HG02571 (cell line): ENCODE data around the gene FAM149A.
A peak's percentile ranks its signal among the peaks of the same experiment; 100 is the strongest.

ENCODE experiments used
- ATAC-seq: cut with Tn5 transposase; IDR thresholded peaks from one replicate; pipeline ENCODE4 v1.9.1; 2021; ENCODE audit warnings: mild to moderate bottlenecking, moderate library complexity; ENCODE audit not compliant: unreplicated experiment

FAM149A gene

GRCh38 chr4:186104890-186105646 lies 564 bp downstream of the FAM149A start:
- ATAC-seq: peak; percentile 24

- no peak for ATAC-seq
Measured at GRCh38 chr4:186105647-186106321, 1.3 kb downstream of the FAM149A start.

DNA sequence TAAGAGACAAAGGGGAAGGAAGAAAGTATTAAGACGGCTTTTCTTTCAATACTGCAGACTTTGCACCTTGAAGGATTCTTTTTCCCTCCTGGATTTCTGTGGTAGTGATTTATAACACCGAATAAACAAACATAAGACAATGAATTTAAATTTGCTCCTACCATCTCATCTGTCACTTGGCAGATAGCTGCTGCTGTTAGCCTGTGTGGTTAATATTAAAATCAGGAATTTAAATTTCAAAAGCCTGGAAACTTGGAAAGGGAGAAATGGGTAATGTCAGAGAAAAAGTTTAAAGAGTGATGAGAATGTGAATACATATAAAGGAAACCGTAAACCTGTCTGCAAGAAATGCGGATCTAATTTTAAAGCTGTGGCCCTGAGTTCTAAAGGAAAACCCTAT lies 3.4 kb downstream of the FAM149A start:
- ATAC-seq: no peak

GRCh38 chr4:186108391-186108790 lies 3.9 kb downstream of the FAM149A start:
- ATAC-seq: no peak

DNA sequence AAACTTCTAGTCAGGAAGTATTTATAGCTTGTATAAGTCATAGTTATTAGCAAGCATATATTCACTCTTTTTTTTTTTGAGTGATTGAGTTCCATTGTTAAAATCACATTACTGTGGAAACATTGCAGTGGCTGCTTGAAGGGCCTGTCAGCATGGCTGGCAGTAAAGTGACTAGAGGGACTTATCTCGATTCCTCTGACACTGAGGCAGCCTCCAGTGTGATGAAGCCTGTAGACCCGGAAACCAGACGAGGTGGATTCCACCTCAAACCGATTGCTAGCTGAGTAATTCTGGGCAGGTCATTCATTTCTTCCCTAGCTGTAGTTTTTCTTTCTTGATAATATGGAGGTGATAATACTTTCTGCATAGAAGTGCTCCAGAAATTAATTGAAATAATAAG lies 4.7 kb downstream of the FAM149A start:
- no peak for ATAC-seq

DNA sequence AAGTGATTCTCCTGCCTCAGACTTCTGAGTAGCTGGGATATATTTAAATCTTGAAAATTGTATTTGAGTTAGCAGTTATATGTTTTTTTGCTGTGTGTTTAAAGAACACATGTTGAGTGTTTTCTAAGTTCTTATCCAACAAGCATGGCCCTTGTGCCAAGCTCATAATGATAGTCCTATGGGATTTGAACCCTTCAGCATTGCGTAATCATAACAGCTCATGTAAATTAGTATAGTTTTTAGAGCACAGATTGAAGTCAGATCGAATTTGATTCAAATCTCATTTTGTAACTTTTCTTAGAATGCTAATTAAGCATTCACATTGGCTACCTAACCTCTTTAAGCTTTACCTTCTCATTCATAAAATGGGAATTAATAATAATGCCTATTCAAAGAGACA lies 12.2 kb downstream of the FAM149A start:
- no peak for ATAC-seq

DNA sequence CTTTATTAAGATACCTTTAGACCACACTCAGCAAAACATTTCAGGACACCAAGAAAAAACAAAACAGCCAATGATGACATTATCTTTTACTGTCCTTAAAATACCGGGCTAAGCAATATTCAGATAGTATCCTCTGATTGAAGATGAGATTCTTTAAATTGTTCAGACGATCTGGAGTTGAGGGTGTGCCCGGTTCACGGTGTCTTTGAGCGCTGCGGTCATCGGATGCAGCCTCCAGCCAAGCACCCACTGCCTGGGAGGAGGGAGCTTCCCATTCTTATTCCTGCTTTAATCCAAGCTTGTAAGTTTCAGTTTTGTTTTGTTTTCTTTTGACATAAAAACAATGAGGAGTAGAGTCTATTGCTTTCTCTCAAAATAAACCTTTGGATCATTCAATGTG lies 14.1 kb downstream of the FAM149A start:
- ATAC-seq: no peak

GRCh38 chr4:186121057-186121456 lies 16.6 kb downstream of the FAM149A start:
- ATAC-seq: no peak

DNA sequence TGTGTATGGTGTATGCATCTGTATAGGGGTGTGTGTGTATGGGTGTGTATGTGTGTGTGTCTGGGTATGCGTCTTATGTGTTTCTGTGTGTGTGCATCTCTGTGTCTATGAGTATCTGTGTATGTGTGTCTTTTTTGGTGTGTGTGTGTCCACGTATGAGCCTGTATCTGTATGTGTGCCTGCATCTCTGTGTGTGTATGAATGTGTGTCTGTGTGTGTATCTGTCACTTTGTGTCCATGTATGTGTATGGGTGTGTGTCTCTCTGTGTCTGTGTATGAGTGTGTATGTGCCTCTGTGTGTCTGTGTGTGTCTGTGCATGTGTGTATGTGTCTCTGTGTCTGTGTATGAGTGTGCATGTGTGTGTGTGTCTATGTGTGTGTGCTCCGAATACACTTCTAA lies 24.3 kb downstream of the FAM149A start:
- ATAC-seq: no peak

GRCh38 chr4:186131935-186132334 lies 27.4 kb downstream of the FAM149A start:
- ATAC-seq: no peak

GRCh38 chr4:186132577-186133242 lies 28.2 kb downstream of the FAM149A start:
- ATAC-seq: no peak

DNA sequence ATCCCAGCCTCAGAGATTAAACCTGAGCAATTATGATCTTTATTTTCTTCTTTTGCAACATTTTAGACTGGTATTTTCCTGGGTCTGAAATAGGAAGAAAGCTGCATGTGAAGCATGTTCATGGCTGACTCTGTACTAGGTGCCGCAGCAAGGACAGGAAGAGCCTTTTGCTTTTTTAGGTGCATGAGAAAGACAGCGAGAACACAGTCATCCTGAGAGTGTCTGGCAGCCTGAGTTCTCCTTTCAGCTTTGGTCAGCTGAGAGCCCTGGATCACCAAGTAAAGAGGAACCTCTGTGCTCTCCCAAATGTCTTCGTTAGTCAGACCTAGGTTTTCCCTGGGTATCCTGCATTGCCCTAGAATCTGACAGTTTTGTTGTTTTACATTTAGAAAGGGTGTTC lies 29.8 kb downstream of the FAM149A start:
- peak; percentile 99 for ATAC-seq

- ATAC-seq: no peak
Measured at GRCh38 chr4:186134861-186135260, 30.4 kb downstream of the FAM149A start.

- ATAC-seq: no peak
Measured at GRCh38 chr4:186137196-186137794, 32.8 kb downstream of the FAM149A start.

GRCh38 chr4:186144198-186144945 lies 39.9 kb downstream of the FAM149A start:
- ATAC-seq: peak; percentile 44

DNA sequence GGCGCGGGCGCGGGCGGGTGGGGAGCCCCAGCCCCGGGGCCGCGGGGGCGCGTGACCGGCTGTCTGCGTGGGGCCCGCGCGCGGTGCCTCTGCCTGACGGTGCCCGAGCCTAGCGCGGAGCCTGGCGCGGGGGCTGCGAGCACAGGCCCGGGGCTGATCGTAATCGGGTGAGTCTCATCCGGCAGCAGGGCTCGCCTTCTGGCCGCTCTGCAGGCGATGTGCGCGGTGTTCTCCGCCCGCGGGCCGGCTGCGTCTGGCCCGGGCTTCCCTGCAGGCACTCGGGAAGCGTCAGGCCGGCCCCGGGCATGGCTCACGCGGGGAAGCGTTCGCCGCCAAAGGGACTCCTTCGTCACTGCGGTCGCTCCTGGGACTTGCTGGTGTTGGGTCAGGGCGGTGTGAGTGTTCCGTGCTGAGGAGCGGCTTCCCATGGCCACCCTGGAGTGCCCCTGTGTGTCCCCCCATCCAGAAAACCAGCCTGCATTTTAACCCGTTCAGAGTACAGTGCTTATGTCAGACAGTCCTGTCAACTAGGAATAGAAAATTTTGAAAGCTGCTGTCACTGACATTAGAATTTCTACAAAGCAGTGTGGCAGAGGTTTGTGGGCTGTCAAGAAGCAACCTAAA lies 40.6 kb downstream of the FAM149A start:
- peak; percentile 31 for ATAC-seq

DNA sequence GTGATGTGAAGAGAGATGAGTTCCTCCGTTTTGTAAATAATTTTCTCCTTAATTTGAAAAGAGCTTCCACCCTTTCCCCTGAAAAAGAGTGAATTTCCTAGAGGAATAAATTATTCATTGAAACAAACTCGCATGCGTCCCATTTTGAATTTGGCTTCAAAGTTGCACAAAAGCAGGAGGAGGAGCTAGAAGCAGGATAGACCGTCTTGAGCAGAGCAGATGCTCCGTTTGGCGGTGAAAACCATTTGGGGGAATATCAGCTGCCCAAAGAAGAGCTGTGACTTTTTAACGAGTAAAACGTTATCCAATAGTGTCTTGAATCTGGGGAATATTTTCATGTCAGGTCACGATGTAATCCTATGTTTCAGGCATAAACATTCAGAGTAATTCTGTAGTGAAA lies 42.0 kb downstream of the FAM149A start:
- ATAC-seq: no peak

DNA sequence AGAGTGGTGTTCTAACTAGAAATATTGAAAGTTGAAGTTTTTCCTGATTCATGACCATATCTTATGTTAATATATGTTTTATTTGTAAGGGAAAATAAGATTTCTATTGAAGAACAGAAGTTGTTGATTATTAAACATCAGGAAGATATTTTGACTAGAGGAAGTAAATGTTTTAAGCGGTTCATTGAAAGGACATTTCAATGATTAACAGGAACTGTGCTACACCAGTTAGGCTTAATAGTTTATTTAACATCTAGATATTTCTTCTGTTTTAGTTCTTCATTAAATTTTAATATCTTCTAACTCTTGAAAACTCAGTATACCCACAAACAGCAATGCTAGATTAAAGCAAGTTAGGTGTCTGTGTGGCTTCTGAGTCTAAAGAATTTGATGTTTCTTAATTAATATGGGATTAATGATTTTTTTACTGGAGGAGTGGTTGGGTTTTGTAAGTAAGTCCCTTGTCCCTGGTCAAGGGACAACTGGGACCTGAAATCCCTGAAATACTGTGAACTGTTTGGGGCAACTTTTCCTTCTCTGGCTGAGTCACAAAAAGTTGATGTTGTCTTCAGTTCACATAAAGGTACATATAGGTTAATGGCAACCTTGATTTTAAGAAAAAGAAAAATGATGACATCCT lies 44.0 kb downstream of the FAM149A start:
- no peak for ATAC-seq

DNA sequence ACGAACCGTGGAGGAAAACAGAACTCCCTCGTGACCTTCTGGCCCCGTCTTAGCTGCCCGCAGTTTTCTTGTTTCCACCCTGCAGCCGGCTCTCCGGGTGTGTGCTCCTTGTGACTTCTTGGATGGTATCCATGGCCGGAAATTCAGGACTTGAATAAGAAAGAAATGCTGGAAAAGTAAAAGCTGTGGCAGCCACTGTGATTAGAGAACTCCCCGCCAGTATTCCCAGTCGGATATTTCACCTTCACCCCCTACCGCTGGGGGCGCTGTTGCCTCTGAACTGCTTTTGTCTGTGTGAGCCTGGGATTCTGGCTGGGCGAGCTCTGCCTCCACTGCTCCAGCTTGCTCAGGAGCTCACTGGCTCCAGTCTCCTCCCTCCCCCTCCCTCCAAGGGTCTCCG lies 45.4 kb downstream of the FAM149A start:
- ATAC-seq: no peak

DNA sequence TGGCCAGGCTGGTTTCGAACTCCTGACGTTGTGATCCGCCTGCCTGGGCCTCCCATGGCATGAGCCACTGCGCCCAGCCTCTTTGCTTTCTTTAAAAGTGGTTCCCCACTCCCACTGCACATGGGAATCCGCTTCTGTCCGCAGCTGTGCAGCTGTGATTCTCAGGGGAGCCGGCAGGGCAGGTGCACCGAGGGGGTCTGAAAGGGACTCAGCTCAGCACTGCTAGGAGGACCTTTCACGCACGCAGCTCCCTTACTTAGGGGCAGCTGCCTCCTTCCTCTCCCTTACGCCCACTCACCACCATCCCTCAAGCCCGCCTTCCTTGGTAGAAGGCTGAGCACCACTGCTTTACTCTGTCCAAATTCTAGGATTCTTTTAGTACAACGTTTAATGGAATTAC lies 46.4 kb downstream of the FAM149A start:
- ATAC-seq: peak; percentile 43
